MM.1S (cell line): ENCODE data around the gene NDUFA8.

Experiments used
- DNase-seq: peaks from one replicate; pipeline ENCODE4 v3.0.0-alpha.2; 2015
- H2AFZ ChIP-seq: fragments of 300-600 bp; sonication (generic); 2 replicates; pipeline ENCODE4 v1.6.0; 2016; ENCODE audit warnings: antibody characterized with exemption, low read length
- H3F3A ChIP-seq: fragments of 300-600 bp; sonication (generic); 2 replicates; pipeline ENCODE4 v1.6.1; 2016; ENCODE audit warnings: mild to moderate bottlenecking, antibody characterized with exemption, low read length, moderate library complexity, mixed read lengths; ENCODE audit not compliant: insufficient read depth
- H3K27ac ChIP-seq: fragments of 300-600 bp; sonication (generic); 2 replicates; pipeline ENCODE4 v1.5.1; 2016; ENCODE audit warnings: mild to moderate bottlenecking, low read length
- H3K27me3 ChIP-seq: fragments of 300-600 bp; sonication (generic); replicated peaks from 2 replicates; pipeline ENCODE4 v1.6.0; 2016; ENCODE audit warnings: low read length; ENCODE audit not compliant: insufficient read depth
- H3K36me3 ChIP-seq: fragments of 300-600 bp; sonication (generic); replicated peaks from 2 replicates; pipeline ENCODE4 v1.6.1; 2016; ENCODE audit warnings: mild to moderate bottlenecking, low read length, mixed read lengths; ENCODE audit not compliant: insufficient read depth
- H3K4me1 ChIP-seq: fragments of 300-600 bp; sonication (generic); 2 replicates; pipeline ENCODE4 v1.6.1; 2016; ENCODE audit warnings: low read length, mixed read lengths
- H3K4me2 ChIP-seq: fragments of 300-600 bp; sonication (generic); 2 replicates; pipeline ENCODE4 v1.6.0; 2016; ENCODE audit warnings: low read depth, low read length
- H3K4me3 ChIP-seq: fragments of 300-600 bp; sonication (generic); 2 replicates; pipeline ENCODE4 v1.5.1; 2016; ENCODE audit warnings: low read length, mixed read lengths
- H3K79me2 ChIP-seq: fragments of 300-600 bp; sonication (generic); 2 replicates; pipeline ENCODE4 v1.6.1; 2016; ENCODE audit warnings: mixed run types, low read length, mixed read lengths
- H3K9ac ChIP-seq: fragments of 300-600 bp; sonication (generic); 2 replicates; pipeline ENCODE4 v1.6.1; 2016; ENCODE audit warnings: low read length, mixed read lengths
- H3K9me2 ChIP-seq: fragments of 300-600 bp; sonication (generic); replicated peaks from 2 replicates; pipeline ENCODE4 v1.6.1; 2016; ENCODE audit warnings: mild to moderate bottlenecking, low read length, mixed read lengths; ENCODE audit not compliant: insufficient read depth
- H3K9me3 ChIP-seq: fragments of 300-600 bp; sonication (generic); replicated peaks from 2 replicates; pipeline ENCODE4 v1.6.1; 2016; ENCODE audit warnings: mild to moderate bottlenecking, low read length, mixed read lengths; ENCODE audit not compliant: insufficient read depth
- H4K20me1 ChIP-seq: fragments of 300-600 bp; sonication (generic); 2 replicates; pipeline ENCODE4 v1.6.1; 2016; ENCODE audit warnings: mild to moderate bottlenecking, low read length, moderate library complexity, mixed read lengths; ENCODE audit not compliant: insufficient read depth
- EZH2 ChIP-seq: fragments of 300-600 bp; sonication (generic); optimal IDR thresholded peaks from 2 replicates; pipeline ENCODE3; 2017; ENCODE audit warnings: low read depth, mild to moderate bottlenecking, antibody characterized with exemption, low read length, mixed read lengths
- EZH2phosphoT487 ChIP-seq: fragments of 300-600 bp; sonication (generic); IDR thresholded peaks from 2 replicates; pipeline ENCODE4 v1.6.1; 2018; ENCODE audit warnings: antibody characterized with exemption, low read length
- TF ChIP-seq, protein P1 (sequence below): fragments of 300-600 bp; sonication (generic); IDR thresholded peaks from 2 replicates; pipeline ENCODE4 v1.5.1; 2016; ENCODE audit warnings: antibody characterized with exemption, low read length, mixed read lengths

NDUFA8 gene

DNA sequence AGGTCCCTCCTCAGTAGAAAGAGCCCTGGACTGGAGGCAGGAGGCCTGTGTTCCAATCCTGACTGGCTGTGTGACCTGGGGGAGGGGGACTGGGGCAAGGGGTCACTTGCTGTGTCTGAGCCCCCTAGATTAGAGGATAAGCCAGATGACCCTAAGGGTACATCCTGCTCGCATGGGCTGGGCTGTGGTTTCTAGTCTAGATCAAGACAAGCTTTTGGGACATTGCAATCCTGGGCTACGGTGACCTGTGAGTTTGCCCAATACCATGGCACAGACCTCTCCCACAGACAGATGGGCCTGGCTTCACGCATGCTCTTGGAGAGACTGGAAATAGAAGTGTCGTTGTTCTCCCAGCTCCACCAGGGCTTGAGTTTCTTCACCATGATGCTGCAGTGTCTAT lies 27.0 kb downstream of the NDUFA8 start:
- TF ChIP-seq, protein P1, sequence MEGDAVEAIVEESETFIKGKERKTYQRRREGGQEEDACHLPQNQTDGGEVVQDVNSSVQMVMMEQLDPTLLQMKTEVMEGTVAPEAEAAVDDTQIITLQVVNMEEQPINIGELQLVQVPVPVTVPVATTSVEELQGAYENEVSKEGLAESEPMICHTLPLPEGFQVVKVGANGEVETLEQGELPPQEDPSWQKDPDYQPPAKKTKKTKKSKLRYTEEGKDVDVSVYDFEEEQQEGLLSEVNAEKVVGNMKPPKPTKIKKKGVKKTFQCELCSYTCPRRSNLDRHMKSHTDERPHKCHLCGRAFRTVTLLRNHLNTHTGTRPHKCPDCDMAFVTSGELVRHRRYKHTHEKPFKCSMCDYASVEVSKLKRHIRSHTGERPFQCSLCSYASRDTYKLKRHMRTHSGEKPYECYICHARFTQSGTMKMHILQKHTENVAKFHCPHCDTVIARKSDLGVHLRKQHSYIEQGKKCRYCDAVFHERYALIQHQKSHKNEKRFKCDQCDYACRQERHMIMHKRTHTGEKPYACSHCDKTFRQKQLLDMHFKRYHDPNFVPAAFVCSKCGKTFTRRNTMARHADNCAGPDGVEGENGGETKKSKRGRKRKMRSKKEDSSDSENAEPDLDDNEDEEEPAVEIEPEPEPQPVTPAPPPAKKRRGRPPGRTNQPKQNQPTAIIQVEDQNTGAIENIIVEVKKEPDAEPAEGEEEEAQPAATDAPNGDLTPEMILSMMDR = no peak
- TF ChIP-seq EZH2phosphoT487 (no peak), EZH2 (no peak)
- Histone ChIP-seq H3F3A (no peaks in the 10 kb centered on the region), H3K4me2 (no peak overlapping the region), H3K9ac (no peak overlapping the region), H3K27ac (no peak overlapping the region), H3K4me3 (no peak overlapping the region), H2AFZ (no peak overlapping the region), H3K27me3 (no peaks in the 10 kb centered on the region), H3K4me1 (no peaks in the 10 kb centered on the region), H3K36me3 (no peaks in the 10 kb centered on the region), H4K20me1 (no peaks in the 10 kb centered on the region), H3K9me2 (no peaks in the 10 kb centered on the region), H3K9me3 (no peaks in the 10 kb centered on the region), H3K79me2 (no peaks in the 10 kb centered on the region)
- no peak for DNase-seq

DNA sequence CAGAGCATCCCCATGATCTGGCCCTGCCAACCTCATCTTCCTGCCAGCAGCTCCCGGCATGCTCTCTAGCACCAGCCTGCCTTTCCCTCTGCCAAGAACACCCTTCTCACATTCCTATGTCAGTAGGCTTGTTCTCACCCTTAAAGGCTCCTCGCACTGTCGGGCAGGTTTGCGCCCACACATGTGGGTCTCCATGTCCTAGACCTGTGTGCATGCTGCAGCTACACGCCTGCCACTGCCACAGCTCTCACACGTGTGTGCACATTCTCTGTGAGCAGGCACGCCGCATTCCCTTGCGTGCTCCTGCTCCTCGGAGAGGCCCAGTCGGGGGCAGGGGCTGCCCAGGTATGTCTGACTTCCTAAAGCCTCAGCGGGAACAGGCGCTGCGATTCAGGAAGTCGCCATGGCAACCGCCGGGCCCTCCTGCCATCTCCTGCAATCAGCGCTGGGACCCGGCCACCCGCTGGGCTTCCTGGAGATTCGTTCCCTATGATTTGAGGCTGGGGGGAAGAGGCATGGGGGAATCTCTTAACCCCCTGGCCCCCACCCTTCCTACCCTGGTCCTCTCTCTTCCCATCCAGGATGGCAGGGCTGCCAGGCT lies 28.1 kb downstream of the NDUFA8 start:
- no peak for DNase-seq
- H3K27ac ChIP-seq = no peak overlapping the region
- no peaks in the 10 kb centered on the region for H4K20me1 ChIP-seq
- H3K9me3 ChIP-seq = no peaks in the 10 kb centered on the region
- H3F3A ChIP-seq = no peaks in the 10 kb centered on the region
- no peaks in the 10 kb centered on the region for H3K36me3 ChIP-seq
- H3K4me3 ChIP-seq = no peak overlapping the region
- H3K79me2 ChIP-seq = no peaks in the 10 kb centered on the region
- TF ChIP-seq, protein P1 = no peak
- TF ChIP-seq EZH2phosphoT487 (no peak), EZH2 (no peak)
- H3K9me2 ChIP-seq = no peaks in the 10 kb centered on the region
- no peaks in the 10 kb centered on the region for H3K4me1 ChIP-seq
- peaks cover 8% of the 10 kb centered on the region for H3K27me3 ChIP-seq
- H3K4me2 ChIP-seq = no peak overlapping the region
- H3K9ac ChIP-seq = no peak overlapping the region
- no peak overlapping the region for H2AFZ ChIP-seq

DNA sequence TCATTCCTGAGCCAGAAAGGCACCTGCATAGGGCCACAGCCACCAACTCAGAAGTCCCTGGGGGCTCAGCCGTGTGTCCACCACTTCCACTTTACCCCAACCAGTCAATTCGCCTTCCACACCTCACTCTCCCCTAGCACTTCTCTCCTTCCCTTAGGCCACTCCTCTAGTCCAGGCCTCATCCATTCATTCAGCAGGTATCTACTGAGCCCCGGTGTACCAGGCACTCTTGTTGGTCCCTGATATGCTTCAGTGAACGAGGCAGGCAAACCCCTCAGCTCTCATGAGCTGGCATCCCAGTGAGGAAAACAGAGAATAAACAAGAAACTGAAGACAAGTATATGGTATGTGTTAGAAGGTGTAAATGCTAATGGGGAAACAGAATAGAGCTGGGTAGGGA lies 28.7 kb downstream of the NDUFA8 start:
- H3K36me3 ChIP-seq = no peaks in the 10 kb centered on the region
- no peaks in the 10 kb centered on the region for H3F3A ChIP-seq
- H3K79me2 ChIP-seq = no peaks in the 10 kb centered on the region
- no peaks in the 10 kb centered on the region for H3K9me3 ChIP-seq
- H4K20me1 ChIP-seq = no peaks in the 10 kb centered on the region
- no peak overlapping the region for H3K4me2 ChIP-seq
- H3K27ac ChIP-seq = no peak overlapping the region
- no peaks in the 10 kb centered on the region for H3K4me1 ChIP-seq
- no peak for TF ChIP-seq EZH2phosphoT487
- TF ChIP-seq EZH2 = no peak
- TF ChIP-seq, protein P1 = no peak
- no peak for DNase-seq
- no peak overlapping the region for H3K9ac ChIP-seq
- no peak overlapping the region for H2AFZ ChIP-seq
- H3K27me3 ChIP-seq = peaks cover 14% of the 10 kb centered on the region
- no peaks in the 10 kb centered on the region for H3K9me2 ChIP-seq
- no peak overlapping the region for H3K4me3 ChIP-seq
